ENCODE measurements around the gene ZBTB42.

- TF ChIP-seq CTCF (IDR thresholded peaks at IDR 0.05; ENCODE audit: low read depth, low read length, poor library complexity, severe bottlenecking) (no peak), EZH2phosphoT487 (IDR thresholded peaks at IDR 0.05; ENCODE audit: borderline replicate concordance, low read length) (no peak)
Measured at GRCh38 chr14:104810316-104810715, 9.4 kb downstream of the ZBTB42 start.

Data from DOHH2 (cell line).